HCT116 (cell line): ENCODE results near the gene ACSM3. TPM values are rescaled to one million over a fixed set of nuclear protein-coding genes. Genes with fewer than 3 reads are reported as not detected.

Experiments
- ATAC-seq: fragments of 200-7000 bp; cut with Tn5 transposase; 2 replicates; pipeline ENCODE4 v1.9.1; 2020; ENCODE audit warnings: mild to moderate bottlenecking, moderate library complexity
- BruUV-seq: library from RNA; stranded (reverse); fragments of 400-500 nt; replicated peaks from 2 replicates; lab custom pipeline; 2021; lab: Mats Ljungman, UMichigan
- CTCF ChIA-PET: fragments of 300-600 bp; sonication (Branson Sonifier 250); formaldehyde crosslinking; loops from one replicate; lab custom pipeline; 2021; ENCODE audit warnings: antibody characterized with exemption; lab: Charles Lee
- POLR2A ChIA-PET: fragments of 300-600, 350-600 bp; sonication (Branson Sonifier 250); formaldehyde crosslinking; loops from one replicate; lab custom pipeline; 2021; ENCODE audit warnings: antibody characterized with exemption; lab: Charles Lee
- RAD21 ChIA-PET, 2 experiments: fragments of 300-600 bp; sonication (Branson Sonifier 250); formaldehyde crosslinking; loops; one replicate each; lab custom pipeline; 2023; ENCODE audit warnings: low total read pairs in 2 of 2; ENCODE audit not compliant: uncharacterized antibody in 2 of 2, unreplicated experiment in 2 of 2, low non-redundant PET in 1 of 2; lab: Charles Lee
- DNase-seq: peaks from one replicate; pipeline ENCODE4 v3.0.0-alpha.2; 2010; ENCODE audit warnings: low read depth, low spot score
- H2AFZ ChIP-seq: fragments of 200-600 bp; shearing (Covaris generic), sonication (generic); 2 replicates; pipeline ENCODE4 v1.6.1; 2017; ENCODE audit warnings: low read depth, mixed run types, mixed read lengths, antibody characterized with exemption, low read length; ENCODE audit not compliant: poor library complexity, severe bottlenecking
- H3K27ac ChIP-seq: 2 replicates; pipeline ENCODE4 v1.5.1; 2012; ENCODE audit warnings: low read depth, low read length
- H3K27me3 ChIP-seq: fragments of 200-600 bp; sonication (generic); 2 replicates; pipeline ENCODE4 v1.6.1; 2016; ENCODE audit warnings: mixed run types, low read length, mixed read lengths; ENCODE audit not compliant: insufficient read depth
- H3K36me3 ChIP-seq, 2 experiments: fragments of 200-500 bp in 1 of 2; fragments of 200-600 bp in 1 of 2; sonication (Bioruptor generic) in 1 of 2; sonication (generic) in 1 of 2; 2 replicates each; pipeline versions ENCODE4 v1.5.1 to v1.6.1; 2014 to 2016; ENCODE audit warnings: low read length in 2 of 2, inconsistent platforms in 1 of 2, mixed read lengths in 1 of 2, mixed run types in 1 of 2; ENCODE audit not compliant: insufficient read depth in 2 of 2, control insufficient read depth in 1 of 2
- H3K4me1 ChIP-seq, 2 experiments: fragments of 200-600 bp in 1 of 2; sonication (generic) in 1 of 2; 2 replicates each; pipeline versions ENCODE4 v1.5.1 to v1.6.1; 2012 to 2017; ENCODE audit warnings: low read length in 2 of 2, inconsistent platforms in 1 of 2, mild to moderate bottlenecking in 1 of 2, mixed read lengths in 1 of 2, mixed run types in 1 of 2, moderate library complexity in 1 of 2; ENCODE audit not compliant: insufficient read depth in 2 of 2, control insufficient read depth in 1 of 2
- H3K4me2 ChIP-seq: fragments of 200-600 bp; sonication (generic); 2 replicates; pipeline ENCODE4 v1.6.1; 2017; ENCODE audit warnings: mixed run types, low read length, mixed read lengths
- H3K4me3 ChIP-seq, 2 experiments: fragments of 200-600 bp in 1 of 2; sonication (generic) in 1 of 2; replicated peaks in 1 of 2; 2 replicates each; pipeline ENCODE4 v1.5.1; 2011 to 2016; ENCODE audit warnings: low read length in 2 of 2, control low read depth in 1 of 2, low read depth in 1 of 2, mild to moderate bottlenecking in 1 of 2, mixed read lengths in 1 of 2, mixed run types in 1 of 2
- H3K79me2 ChIP-seq: fragments of 200-600 bp; sonication (generic); 2 replicates; pipeline ENCODE4 v1.6.1; 2017; ENCODE audit warnings: mild to moderate bottlenecking, mixed run types, low read length, moderate library complexity, mixed read lengths; ENCODE audit not compliant: insufficient read depth
- H3K9ac ChIP-seq: fragments of 200-600 bp; sonication (generic); 2 replicates; pipeline ENCODE4 v1.6.1; 2016; ENCODE audit warnings: low read length, mixed read lengths
- H3K9me2 ChIP-seq: fragments of 200-600 bp; sonication (generic), shearing (Covaris generic); 2 replicates; pipeline ENCODE4 v1.6.1; 2017; ENCODE audit warnings: mixed run types, mild to moderate bottlenecking, moderate library complexity; ENCODE audit not compliant: insufficient read depth
- H3K9me3 ChIP-seq, 2 experiments: fragments of 200-500 bp in 1 of 2; fragments of 200-600 bp in 1 of 2; sonication (Bioruptor generic) in 1 of 2; sonication (generic) in 1 of 2; 2 replicates each; pipeline ENCODE4 v1.6.1; 2014 to 2017; ENCODE audit warnings: low read length in 2 of 2, mixed read lengths in 2 of 2, inconsistent platforms in 1 of 2, low read depth in 1 of 2, mild to moderate bottlenecking in 1 of 2, mixed run types in 1 of 2, moderate library complexity in 1 of 2; ENCODE audit not compliant: control insufficient read depth in 1 of 2, insufficient read depth in 1 of 2
- H4K20me1 ChIP-seq: fragments of 200-600 bp; sonication (generic), shearing (Covaris generic); 2 replicates; pipeline ENCODE4 v1.6.1; 2017; ENCODE audit warnings: mixed run types, mild to moderate bottlenecking, moderate library complexity; ENCODE audit not compliant: insufficient read depth
- CTCF ChIP-seq, 3 experiments: fragments of 200-600 bp in 1 of 3; sonication (generic) in 1 of 3; IDR thresholded peaks in 2 of 3; conservative IDR thresholded peaks in 1 of 3; 2 replicates each; pipeline ENCODE4 v1.5.1; 2012 to 2017; ENCODE audit warnings: low read depth in 2 of 3, low read length in 2 of 3, antibody characterized with exemption in 1 of 3, borderline replicate concordance in 1 of 3, control low read depth in 1 of 3, mild to moderate bottlenecking in 1 of 3, mixed read lengths in 1 of 3, mixed run types in 1 of 3, moderate library complexity in 1 of 3; ENCODE audit not compliant: insufficient read depth in 1 of 3
- EGR1 ChIP-seq: IDR thresholded peaks from 2 replicates; pipeline ENCODE4 v1.6.1; 2012; ENCODE audit warnings: low read depth
- ELF1 ChIP-seq: IDR thresholded peaks from 2 replicates; pipeline ENCODE4 v1.6.1; 2012; ENCODE audit warnings: low read depth, borderline replicate concordance
- EZH2 ChIP-seq: fragments of 200-600 bp; sonication (generic); IDR thresholded peaks from 2 replicates; pipeline ENCODE4 v1.6.1; 2017; ENCODE audit warnings: antibody characterized with exemption, mixed run types
- EZH2phosphoT487 ChIP-seq: fragments of 200-600 bp; IDR thresholded peaks from 2 replicates; pipeline ENCODE4 v1.6.1; 2018; ENCODE audit warnings: antibody characterized with exemption, borderline replicate concordance
- FOSL1 ChIP-seq: IDR thresholded peaks from 2 replicates; pipeline ENCODE4 v1.6.1; 2012; ENCODE audit warnings: low read depth
- JUND ChIP-seq: IDR thresholded peaks from 2 replicates; pipeline ENCODE4 v1.6.1; 2012
- MAX ChIP-seq: IDR thresholded peaks from 2 replicates; pipeline ENCODE4 v1.6.1; 2012
- SIN3A ChIP-seq: IDR thresholded peaks from 2 replicates; pipeline ENCODE4 v1.6.1; 2012; ENCODE audit warnings: low read depth
- ZBTB33 ChIP-seq: IDR thresholded peaks from 2 replicates; pipeline ENCODE4 v1.6.1; 2011; ENCODE audit warnings: mild to moderate bottlenecking, low read length, moderate library complexity; ENCODE audit not compliant: insufficient replicate concordance; ENCODE audit errors: extremely low read depth
- ZNF274 ChIP-seq: fragments of 200-500 bp; sonication (Bioruptor generic); IDR thresholded peaks from 2 replicates; pipeline ENCODE4 v1.6.1; 2014; ENCODE audit warnings: mild to moderate bottlenecking, low read depth, low read length, inconsistent platforms
- intact Hi-C: fragments of 100-400 bp; cut with micrococcal nuclease; formaldehyde crosslinking; loops from 2 replicates; pipeline ENCODE4 v1.10.0; 2022
- total RNA-seq: library from RNA; stranded (reverse); gene quantifications from one replicate; pipeline ENCODE4 v1.2.1, GENCODE V29; 2021; ENCODE audit not compliant: unreplicated experiment

The ACSM3 gene
- total RNA-seq, 1 experiment from 2014 or later: 15.0 TPM

GRCh38 chr16:20826039-20826566 is 62.3 kb downstream of the ACSM3 start:
- ATAC-seq (no peak), DNase-seq (no peak)
- H3K36me3 ChIP-seq: peaks cover 13 to 20% of the 10 kb centered on the region in 2 experiments
- no peaks in the 10 kb centered on the region for H3K9me2 ChIP-seq
- CTCF ChIA-PET: no interaction called here
- BruUV-seq: no TSS peak
- H4K20me1 ChIP-seq: no peaks in the 10 kb centered on the region
- no peak overlapping the region for H3K27ac ChIP-seq
- no peaks in the 10 kb centered on the region for H3K4me1 ChIP-seq
- no peaks in the 10 kb centered on the region for H3K27me3 ChIP-seq
- no peak overlapping the region for H2AFZ ChIP-seq
- intact Hi-C loops: no loop called here
- no peaks in the 10 kb centered on the region for H3K79me2 ChIP-seq
- no peak overlapping the region for H3K9ac ChIP-seq
- no peak overlapping the region for H3K4me2 ChIP-seq
- no peak overlapping the region for H3K4me3 ChIP-seq
- no peaks in the 10 kb centered on the region for H3K9me3 ChIP-seq
- POLR2A ChIA-PET: no interaction called here
- no peak for TF ChIP-seq JUND
- TF ChIP-seq SIN3A: no peak
- no peak for TF ChIP-seq EGR1
- no peak for TF ChIP-seq ELF1
- TF ChIP-seq MAX: no peak
- TF ChIP-seq ZNF274: no peak
- no peak for TF ChIP-seq ZBTB33
- TF ChIP-seq FOSL1: no peak
- no peak for TF ChIP-seq CTCF (IDR thresholded peaks at IDR 0.05 in 2 of 3, conservative IDR thresholded peaks at IDR 0.05 in 1 of 3; ENCODE audit: borderline replicate concordance in 1 of 3, insufficient read depth in 1 of 3, low read depth in 2 of 3, low read length in 2 of 3)
- no peak for TF ChIP-seq EZH2phosphoT487
- TF ChIP-seq EZH2: no peak
- RAD21 ChIA-PET: no interaction called here
